SIG-M5 (cell line): ENCODE data around the gene RIIAD1.
"Not testable (repeated sequence)": the region's sequence is repeated elsewhere in the genome, so short reads cannot be mapped to it uniquely, and the experiment has no call there.

ENCODE experiments used
- DNase-seq: peaks from one replicate; lab custom pipeline; 2025; lab: John Stamatoyannopoulos, UW

RIIAD1 gene

GRCh38 chr1:151720974-151721787, at the start of gene RIIAD1:
RIIAD1 (plus strand) TSS chr1:151721522; CDS start chr1:151721537, 15 bp downstream.
- no peak for DNase-seq

- DNase-seq = no peak
Observed at GRCh38 chr1:151673407-151673806, 47.9 kb upstream of the RIIAD1 start.

- no peak for DNase-seq
Observed at GRCh38 chr1:151680391-151680790, 40.9 kb upstream of the RIIAD1 start.

GRCh38 chr1:151680826-151681225, 40.5 kb upstream of the RIIAD1 start:
- no peak for DNase-seq

GRCh38 chr1:151681923-151682322, 39.4 kb upstream of the RIIAD1 start:
- no peak for DNase-seq

GRCh38 chr1:151682901-151683300, 38.4 kb upstream of the RIIAD1 start:
- DNase-seq = not testable (repeated sequence)

GRCh38 chr1:151684128-151684527, 37.2 kb upstream of the RIIAD1 start:
- no peak for DNase-seq

- DNase-seq = no peak
Observed at GRCh38 chr1:151686561-151686960, 34.8 kb upstream of the RIIAD1 start.

GRCh38 chr1:151689494-151689893, 31.8 kb upstream of the RIIAD1 start:
- no peak for DNase-seq

GRCh38 chr1:151692226-151692625, 29.1 kb upstream of the RIIAD1 start:
- DNase-seq = no peak

- no peak for DNase-seq
Observed at GRCh38 chr1:151693057-151693651, 28.2 kb upstream of the RIIAD1 start.

- DNase-seq = no peak
Observed at GRCh38 chr1:151701515-151701914, 19.8 kb upstream of the RIIAD1 start.

GRCh38 chr1:151702936-151703335, 18.4 kb upstream of the RIIAD1 start:
- no peak for DNase-seq

GRCh38 chr1:151703813-151704212, 17.5 kb upstream of the RIIAD1 start:
- DNase-seq = no peak

- no peak for DNase-seq
Observed at GRCh38 chr1:151704246-151704645, 17.1 kb upstream of the RIIAD1 start.

- no peak for DNase-seq
Observed at GRCh38 chr1:151705146-151705545, 16.2 kb upstream of the RIIAD1 start.

- DNase-seq = no peak
Observed at GRCh38 chr1:151705753-151706463, 15.4 kb upstream of the RIIAD1 start.

- no peak for DNase-seq
Observed at GRCh38 chr1:151706464-151707415, 14.6 kb upstream of the RIIAD1 start.

GRCh38 chr1:151707541-151708065, 13.7 kb upstream of the RIIAD1 start:
- no peak for DNase-seq

GRCh38 chr1:151708891-151709290, 12.4 kb upstream of the RIIAD1 start:
- no peak for DNase-seq

GRCh38 chr1:151710187-151710840, 11.0 kb upstream of the RIIAD1 start:
- DNase-seq = no peak
